ENCODE measurements around the gene DIS3L2. TPM values are rescaled to one million over a fixed set of nuclear protein-coding genes. Genes with fewer than 3 reads are reported as not detected.

DIS3L2 gene
- total RNA-seq, 1 experiment from 2014 or later, result 39.1 TPM

DNA sequence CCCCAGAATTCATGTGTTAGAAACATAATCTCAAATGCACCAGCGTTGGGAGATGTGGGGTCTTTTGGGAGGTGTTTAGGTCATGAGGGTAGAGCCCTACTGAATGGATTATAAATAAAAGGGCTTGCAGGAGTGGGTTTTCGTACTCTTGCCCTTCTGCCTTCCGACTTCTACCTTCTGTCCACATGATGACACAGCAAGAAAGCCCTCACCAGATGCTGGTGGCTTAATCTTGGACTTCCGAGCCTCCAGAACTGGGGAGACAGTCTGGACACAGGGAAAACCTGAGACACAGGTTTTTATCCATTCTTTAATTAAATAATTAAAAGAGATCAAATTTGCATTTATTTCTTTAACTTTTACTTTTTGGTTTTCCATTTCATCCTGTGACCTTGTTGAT, 87.8 kb downstream of the DIS3L2 start:
- H3K27ac ChIP-seq, result no peak overlapping the region
- no peak overlapping the region for H3K4me3 ChIP-seq
- no peak for DNase-seq
- no peaks in the 10 kb centered on the region for H3K79me2 ChIP-seq (ENCODE audit: low read depth)
- H3K4me2 ChIP-seq, result no peak overlapping the region
- no peaks in the 10 kb centered on the region for H3F3A ChIP-seq (ENCODE audit: insufficient read depth, low read depth)
- no peaks in the 10 kb centered on the region for H3K9me3 ChIP-seq (ENCODE audit: insufficient read depth, low read depth)
- no peak overlapping the region for H2AFZ ChIP-seq
- no peaks in the 10 kb centered on the region for H4K20me1 ChIP-seq (ENCODE audit: insufficient read depth)
- intact Hi-C loops (cut with micrococcal nuclease; ENCODE audit: unreplicated experiment), result no loop called here
- no peaks in the 10 kb centered on the region for H3K27me3 ChIP-seq (ENCODE audit: insufficient read depth, low read depth)
- no peaks in the 10 kb centered on the region for H3K9me2 ChIP-seq (ENCODE audit: insufficient read depth)
- no TSS peak for BruUV-seq (replicated peaks)
- no peak for TF ChIP-seq EZH2 (IDR thresholded peaks at IDR 0.05; ENCODE audit: low read depth)
- TF ChIP-seq, protein P1, sequence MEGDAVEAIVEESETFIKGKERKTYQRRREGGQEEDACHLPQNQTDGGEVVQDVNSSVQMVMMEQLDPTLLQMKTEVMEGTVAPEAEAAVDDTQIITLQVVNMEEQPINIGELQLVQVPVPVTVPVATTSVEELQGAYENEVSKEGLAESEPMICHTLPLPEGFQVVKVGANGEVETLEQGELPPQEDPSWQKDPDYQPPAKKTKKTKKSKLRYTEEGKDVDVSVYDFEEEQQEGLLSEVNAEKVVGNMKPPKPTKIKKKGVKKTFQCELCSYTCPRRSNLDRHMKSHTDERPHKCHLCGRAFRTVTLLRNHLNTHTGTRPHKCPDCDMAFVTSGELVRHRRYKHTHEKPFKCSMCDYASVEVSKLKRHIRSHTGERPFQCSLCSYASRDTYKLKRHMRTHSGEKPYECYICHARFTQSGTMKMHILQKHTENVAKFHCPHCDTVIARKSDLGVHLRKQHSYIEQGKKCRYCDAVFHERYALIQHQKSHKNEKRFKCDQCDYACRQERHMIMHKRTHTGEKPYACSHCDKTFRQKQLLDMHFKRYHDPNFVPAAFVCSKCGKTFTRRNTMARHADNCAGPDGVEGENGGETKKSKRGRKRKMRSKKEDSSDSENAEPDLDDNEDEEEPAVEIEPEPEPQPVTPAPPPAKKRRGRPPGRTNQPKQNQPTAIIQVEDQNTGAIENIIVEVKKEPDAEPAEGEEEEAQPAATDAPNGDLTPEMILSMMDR (conservative IDR thresholded peaks at IDR 0.05), result no peak
- POLR2A ChIA-PET (ENCODE audit: unreplicated experiment), result no interaction called here
- no peaks in the 10 kb centered on the region for H3K36me3 ChIP-seq (ENCODE audit: low read depth)
- H3K4me1 ChIP-seq (replicated peaks; ENCODE audit: insufficient read depth), result no peaks in the 10 kb centered on the region
- CTCF ChIA-PET, result no interaction called here

DNA sequence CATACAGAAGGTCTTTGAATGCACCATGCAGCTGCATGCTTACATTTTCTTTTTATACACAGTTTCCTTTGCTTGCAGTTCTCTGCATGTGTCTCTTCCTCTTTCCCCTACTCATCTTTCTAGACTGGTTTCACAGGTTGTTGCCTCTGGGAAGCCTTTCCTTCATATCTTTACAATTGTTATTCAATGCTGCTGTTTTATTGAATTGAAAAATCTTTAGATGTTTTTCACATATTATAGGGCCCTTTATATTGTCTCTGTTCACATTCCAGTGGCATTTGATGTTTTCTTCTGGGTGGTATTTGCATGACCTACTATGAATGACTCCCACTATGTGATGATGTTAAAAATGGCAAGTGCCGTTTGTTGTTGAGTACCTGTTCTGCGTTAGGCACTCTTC, 91.1 kb downstream of the DIS3L2 start:
- no peaks in the 10 kb centered on the region for H3F3A ChIP-seq (ENCODE audit: insufficient read depth, low read depth)
- intact Hi-C loops (cut with micrococcal nuclease; ENCODE audit: unreplicated experiment), result no loop called here

DNA sequence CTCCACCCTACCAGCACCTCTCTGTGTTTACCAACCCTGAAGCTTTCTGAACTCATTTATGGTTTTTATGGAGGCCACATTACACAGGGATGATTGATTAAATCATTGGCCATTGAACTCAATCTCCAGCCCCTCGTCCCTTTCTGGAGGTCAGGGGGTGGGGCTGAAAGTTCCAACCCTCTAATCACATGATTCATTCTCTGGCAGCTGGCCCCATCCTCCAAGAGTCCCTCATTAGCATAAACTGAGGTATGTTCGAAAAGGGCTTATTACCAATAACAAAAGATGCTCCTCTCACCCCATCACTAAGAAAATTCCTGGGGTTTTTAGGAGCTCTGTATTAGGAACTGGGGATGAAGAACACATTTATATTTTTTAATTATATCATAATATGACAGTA, 92.3 kb downstream of the DIS3L2 start:
- intact Hi-C loops (cut with micrococcal nuclease; ENCODE audit: unreplicated experiment), result no loop called here
- POLR2A ChIA-PET (ENCODE audit: unreplicated experiment), result interaction anchor here (0.5 kb wide), 1 partner anchor 14 kb away, joined by 3 read pairs; no protein-coding TSS in a partner anchor

More for the DNA sequence above, 91.1 kb downstream of the DIS3L2 start:
- Histone ChIP-seq H3K79me2 (ENCODE audit: low read depth) (no peaks in the 10 kb centered on the region), H3K9me3 (ENCODE audit: insufficient read depth, low read depth) (no peaks in the 10 kb centered on the region), H2AFZ (no peak overlapping the region), H3K36me3 (ENCODE audit: low read depth) (no peaks in the 10 kb centered on the region), H3K4me3 (no peak overlapping the region), H4K20me1 (ENCODE audit: insufficient read depth) (no peaks in the 10 kb centered on the region), H3K27me3 (ENCODE audit: insufficient read depth, low read depth) (no peaks in the 10 kb centered on the region), H3K27ac (no peak overlapping the region), H3K9me2 (ENCODE audit: insufficient read depth) (no peaks in the 10 kb centered on the region), H3K4me1 (replicated peaks; ENCODE audit: insufficient read depth) (no peaks in the 10 kb centered on the region), H3K4me2 (no peak overlapping the region)
- TF ChIP-seq, protein P1 (conservative IDR thresholded peaks at IDR 0.05), result no peak
- TF ChIP-seq EZH2 (IDR thresholded peaks at IDR 0.05; ENCODE audit: low read depth), result no peak
- no TSS peak for BruUV-seq (replicated peaks)
- CTCF ChIA-PET, result no interaction called here
- no peak for DNase-seq
- POLR2A ChIA-PET (ENCODE audit: unreplicated experiment), result interaction anchor here (0.6 kb wide), 1 partner anchor 10 kb away, joined by 3 read pairs; no protein-coding TSS in a partner anchor

More for the DNA sequence above, 92.3 kb downstream of the DIS3L2 start:
- H3K4me3 ChIP-seq, result no peak overlapping the region
- no peak overlapping the region for H3K4me2 ChIP-seq
- H3K4me1 ChIP-seq (replicated peaks; ENCODE audit: insufficient read depth), result no peaks in the 10 kb centered on the region
- no peaks in the 10 kb centered on the region for H3K36me3 ChIP-seq (ENCODE audit: low read depth)
- TF ChIP-seq EZH2 (IDR thresholded peaks at IDR 0.05; ENCODE audit: low read depth), result no peak
- TF ChIP-seq, protein P1 (conservative IDR thresholded peaks at IDR 0.05), result no peak
- H3K27me3 ChIP-seq (ENCODE audit: insufficient read depth, low read depth), result no peaks in the 10 kb centered on the region
- no peaks in the 10 kb centered on the region for H3K9me2 ChIP-seq (ENCODE audit: insufficient read depth)
- H4K20me1 ChIP-seq (ENCODE audit: insufficient read depth), result no peaks in the 10 kb centered on the region
- no peaks in the 10 kb centered on the region for H3F3A ChIP-seq (ENCODE audit: insufficient read depth, low read depth)
- H3K27ac ChIP-seq, result no peak overlapping the region
- BruUV-seq (replicated peaks), result no TSS peak
- no peaks in the 10 kb centered on the region for H3K9me3 ChIP-seq (ENCODE audit: insufficient read depth, low read depth)
- no peak overlapping the region for H2AFZ ChIP-seq
- CTCF ChIA-PET, result no interaction called here
- no peak for DNase-seq
- H3K79me2 ChIP-seq (ENCODE audit: low read depth), result no peaks in the 10 kb centered on the region
